HepG2 (cell line): Measurements from ENCODE around the gene BUB1. TPM values are rescaled to one million over a fixed set of nuclear protein-coding genes. Genes with fewer than 3 reads are reported as not detected.

Source experiments
- ATAC-seq: fragments of 200-7000 bp; cut with Tn5 transposase; 3 replicates; pipeline ENCODE4 v1.9.1; 2020; ENCODE audit warnings: mild to moderate bottlenecking, moderate library complexity
- BruUV-seq: library from RNA; stranded (reverse); fragments of 400-500 nt; replicated peaks from 2 replicates; lab custom pipeline; 2021; lab: Mats Ljungman, UMichigan
- CTCF ChIA-PET: fragments of 300-600 bp; formaldehyde crosslinking; extraction: SDS; loops from one replicate; lab custom pipeline; 2021; ENCODE audit warnings: low total read pairs, inconsistent platforms, low intra/inter-chr PET ratio; lab: Yijun Ruan, JAX
- POLR2A ChIA-PET: fragments of 350-600 bp; sonication (Branson Sonifier 250); formaldehyde crosslinking; loops from one replicate; lab custom pipeline; 2020; ENCODE audit warnings: antibody characterized with exemption, inconsistent platforms; lab: Yijun Ruan, JAX
- DNase-seq: peaks from one replicate; pipeline ENCODE4 v3.0.0-alpha.2; 2015; ENCODE audit warnings: low spot score
- FAIRE-seq: peaks from 3 replicates; lab custom pipeline; 2011; peaks lifted over from hg19 to GRCh38; lab: Jason Lieb, UNC
- H2AFZ ChIP-seq: one replicate; pipeline ENCODE4 v1.6.1; 2011; ENCODE audit warnings: low read length, inconsistent platforms
- H3K27ac ChIP-seq: fragments of 300-600 bp; 3 replicates; pipeline ENCODE4 v1.8.0; 2011; ENCODE audit warnings: mixed run types, mild to moderate bottlenecking, mixed read lengths, low read length, inconsistent platforms; ENCODE audit not compliant: insufficient read depth; ENCODE audit errors: extremely low read length
- H3K27me3 ChIP-seq, 2 experiments: fragments of 200-600 bp in 1 of 2; 2 replicates in 1 of 2; 3 replicates in 1 of 2; pipeline versions ENCODE4 v1.6.0 to v1.8.0; 2011; ENCODE audit warnings: low read length in 2 of 2, mild to moderate bottlenecking in 2 of 2, moderate library complexity in 2 of 2, inconsistent platforms in 1 of 2; ENCODE audit not compliant: insufficient read depth in 2 of 2, control insufficient read depth in 1 of 2
- H3K36me3 ChIP-seq, 2 experiments: fragments of 200-600 bp in 1 of 2; replicated peaks in 1 of 2; 2 replicates in 1 of 2; 3 replicates in 1 of 2; pipeline versions ENCODE4 v1.5.1 to v1.8.0; 2011; ENCODE audit warnings: low read length in 2 of 2, inconsistent platforms in 1 of 2; ENCODE audit not compliant: insufficient read depth in 2 of 2, control insufficient read depth in 1 of 2
- H3K4me1 ChIP-seq: 2 replicates; pipeline ENCODE4 v1.5.1; 2012; ENCODE audit warnings: low read length, inconsistent platforms; ENCODE audit not compliant: insufficient read depth
- H3K4me2 ChIP-seq: 2 replicates; pipeline ENCODE4 v1.6.0; 2011; ENCODE audit warnings: low read depth, low read length, inconsistent platforms
- H3K4me3 ChIP-seq, 3 experiments: fragments of 200-600 bp in 1 of 3; sonication (generic), shearing (Covaris generic) in 1 of 3; replicated peaks in 1 of 3; 2 replicates each; pipeline ENCODE4 v1.5.1; 2011 to 2016; ENCODE audit warnings: low read length in 3 of 3, inconsistent platforms in 2 of 3, low read depth in 2 of 3, mild to moderate bottlenecking in 2 of 3, control low read depth in 1 of 3, mixed read lengths in 1 of 3; ENCODE audit not compliant: insufficient read depth in 1 of 3
- H3K79me2 ChIP-seq: one replicate; pipeline ENCODE4 v1.6.1; 2011; ENCODE audit warnings: low read length, inconsistent platforms; ENCODE audit not compliant: insufficient read depth
- H3K9ac ChIP-seq: 2 replicates; pipeline ENCODE4 v1.6.0; 2011; ENCODE audit warnings: mild to moderate bottlenecking, low read depth, low read length, inconsistent platforms; ENCODE audit not compliant: insufficient read depth
- H3K9me3 ChIP-seq: 2 replicates; pipeline ENCODE4 v1.5.1; 2012; ENCODE audit warnings: mild to moderate bottlenecking, low read length
- H4K20me1 ChIP-seq: 2 replicates; pipeline ENCODE4 v1.6.0; 2011; ENCODE audit warnings: inconsistent platforms, mild to moderate bottlenecking, low read length, moderate library complexity; ENCODE audit not compliant: insufficient read depth
- ARID3A ChIP-seq: IDR thresholded peaks from 2 replicates; pipeline ENCODE4 v1.6.1; 2012; ENCODE audit warnings: low read depth, low read length, improper control_type of control experiment
- CC2D1A ChIP-seq: sonication (generic); formaldehyde crosslinking; IDR thresholded peaks from 2 replicates; pipeline ENCODE4 v1.8.1; 2023; ENCODE audit warnings: mild to moderate bottlenecking, missing genetic modification reagents
- FOXA3 ChIP-seq: IDR thresholded peaks from 2 replicates; pipeline ENCODE4 v1.6.1; 2016; ENCODE audit warnings: missing genetic modification reagents, missing compliant biosample characterization
- NR2F6 ChIP-seq, 2 experiments: IDR thresholded peaks; 2 replicates each; pipeline ENCODE4 v1.6.1; 2016; ENCODE audit warnings: antibody characterized with exemption in 1 of 2, mild to moderate bottlenecking in 1 of 2
- SIX4 ChIP-seq: sonication (generic); formaldehyde crosslinking; IDR thresholded peaks from 2 replicates; pipeline ENCODE4 v1.4.0; 2020; ENCODE audit warnings: missing genetic modification reagents
- THAP9 ChIP-seq: sonication (generic); formaldehyde crosslinking; IDR thresholded peaks from 2 replicates; pipeline ENCODE4; 2020; ENCODE audit warnings: missing genetic modification reagents, mild to moderate bottlenecking, borderline replicate concordance
- ZNF225 ChIP-seq: sonication (generic); formaldehyde crosslinking; IDR thresholded peaks from 2 replicates; pipeline ENCODE4 v1.4.0; 2020; ENCODE audit warnings: mild to moderate bottlenecking, missing genetic modification reagents
- ZNF317 ChIP-seq: sonication (generic); formaldehyde crosslinking; IDR thresholded peaks from 2 replicates; pipeline ENCODE4 v1.5.0; 2020; ENCODE audit warnings: mild to moderate bottlenecking, missing genetic modification reagents
- ZNF382 ChIP-seq: sonication (generic); formaldehyde crosslinking; IDR thresholded peaks from 2 replicates; pipeline ENCODE4 v1.5.0; 2020; ENCODE audit warnings: missing genetic modification reagents, mild to moderate bottlenecking, borderline replicate concordance
- ZNF383 ChIP-seq: sonication (generic); formaldehyde crosslinking; IDR thresholded peaks from 2 replicates; pipeline ENCODE4 v1.4.0; 2020; ENCODE audit warnings: missing genetic modification reagents, mild to moderate bottlenecking, borderline replicate concordance
- ZNF501 ChIP-seq: sonication (generic); formaldehyde crosslinking; IDR thresholded peaks from 2 replicates; pipeline ENCODE4 v1.5.1; 2020; ENCODE audit warnings: mild to moderate bottlenecking, moderate library complexity, missing genetic modification reagents
- ZSCAN22 ChIP-seq: sonication (generic); formaldehyde crosslinking; IDR thresholded peaks from 2 replicates; pipeline ENCODE4 v1.4.0; 2020; ENCODE audit warnings: mild to moderate bottlenecking, missing genetic modification reagents
- WGBS: methylation state at CpG from one replicate; pipeline ENCODE4 v1.1.6; 2017; ENCODE audit warnings: low lambda C conversion rate; 5-methylcytosine and 5-hydroxymethylcytosine counted together
- in situ Hi-C: cut with HindIII; loops from 2 replicates; pipeline ENCODE4 v1.10.0; 2017; ENCODE audit warnings: low pct_unique_long_range_greater_than_20kb; ENCODE audit not compliant: extremely low pct_ligation_motif_present
- intact Hi-C: fragments of 100-400 bp; cut with micrococcal nuclease; formaldehyde crosslinking; loops from one replicate; pipeline ENCODE4 v1.10.0; 2022; ENCODE audit not compliant: unreplicated experiment
- polyA plus RNA-seq, 8 experiments: library from polyadenylated mRNA; depleted of rRNA in 3 of 8; stranded (reverse) in 7 of 8; unstranded in 1 of 8; fragments of >200 nt; fragmentation: Illumina TruSeq in 4 of 8; extraction: Trizol in 4 of 8; gene quantifications; 2 replicates each; pipeline versions ENCODE4 v1.2.1 to v1.2.3, GENCODE V29; 2011 to 2016; ENCODE audit warnings: low read depth in 4 of 8, missing spikeins in 1 of 8, mixed read lengths in 1 of 8; ENCODE audit not compliant: insufficient read depth in 1 of 8
- total RNA-seq, 5 experiments: library from RNA; depleted of rRNA; stranded (reverse); fragments of >200 nt; fragmentation: Illumina TruSeq; extraction: Trizol; gene quantifications; 2 replicates each; pipeline ENCODE4 v1.2.3, GENCODE V29; 2016; ENCODE audit warnings: low read depth in 1 of 5

Gene BUB1
- total and polyA plus RNA-seq, 2 of the 13 experiments (the other 11 are each of a cell fraction or from before 2014, with no cell fraction given), result 27.8 to 52.6 TPM

- H3K4me2 ChIP-seq, result no peak overlapping the region
- H3K36me3 ChIP-seq, result peaks cover 25 to 93% of the 10 kb centered on the region in 2 experiments
- no peak for DNase-seq
- H3K79me2 ChIP-seq, result peaks cover 5% of the 10 kb centered on the region
- ATAC-seq, result no peak
- TF ChIP-seq ZNF382 (CRISPR knock-in tag) (no peak), ZNF225 (CRISPR knock-in tag) (no peak), ZNF383 (no peak), ARID3A (no peak), ZNF501 (CRISPR knock-in tag) (no peak)
- TF ChIP-seq, all 625 proteins: peak for 0
- H3K4me1 ChIP-seq, result peaks cover 15% of the 10 kb centered on the region
- 94% methylated on average over 3 of the region's 3 CpGs for WGBS
- ChIA-PET CTCF (no interaction called here), POLR2A (no interaction called here)
- no peaks in the 10 kb centered on the region for H4K20me1 ChIP-seq
- H3K9me3 ChIP-seq, result no peaks in the 10 kb centered on the region
- H3K27me3 ChIP-seq, result no peaks in the 10 kb centered on the region
- BruUV-seq, result no TSS peak
- H3K27ac ChIP-seq, result no peak overlapping the region
- H3K4me3 ChIP-seq, result no peak overlapping the region
- no peak overlapping the region for H3K9ac ChIP-seq
- no peak for FAIRE-seq
- no peak overlapping the region for H2AFZ ChIP-seq
- intact Hi-C loops, result no loop called here
- in situ Hi-C loops, result no loop called here
Measured at GRCh38 chr2:110660558-110660957, 17.3 kb downstream of the BUB1 start.

GRCh38 chr2:110659248-110659647 lies 18.6 kb downstream of the BUB1 start:
- CTCF ChIA-PET, result no interaction called here
- no peak overlapping the region for H3K9ac ChIP-seq
- BruUV-seq, result no TSS peak
- H3K27ac ChIP-seq, result no peak overlapping the region
- H3K4me1 ChIP-seq, result peaks cover 4% of the 10 kb centered on the region
- POLR2A ChIA-PET, result no interaction called here
- H3K79me2 ChIP-seq, result no peaks in the 10 kb centered on the region
- WGBS, result over 99% methylated on average over 2 of the region's 2 CpGs
- in situ Hi-C loops, result no loop called here
- ATAC-seq (no peak), DNase-seq (no peak), FAIRE-seq (no peak)
- H2AFZ ChIP-seq, result no peak overlapping the region
- no peak overlapping the region for H3K4me3 ChIP-seq
- TF ChIP-seq ZNF317 (CRISPR knock-in tag) (no peak), ZSCAN22 (CRISPR knock-in tag) (no peak), NR2F6 (IDR thresholded peaks at IDR 0.05) (no peak), NR2F6 (CRISPR knock-in tag; IDR thresholded peaks at IDR 0.05) (no peak), SIX4 (CRISPR knock-in tag) (no peak), THAP9 (CRISPR knock-in tag) (no peak), FOXA3 (no peak), CC2D1A (CRISPR knock-in tag) (no peak)
- H3K4me2 ChIP-seq, result no peak overlapping the region
- H4K20me1 ChIP-seq, result no peaks in the 10 kb centered on the region
- intact Hi-C loops, result no loop called here
- no peaks in the 10 kb centered on the region for H3K27me3 ChIP-seq
- no peaks in the 10 kb centered on the region for H3K9me3 ChIP-seq
- H3K36me3 ChIP-seq, result peaks cover 28 to 93% of the 10 kb centered on the region in 2 experiments
